Heart left ventricle (tissue), 13 donors: ENCODE data around the gene ADAM15.

ENCODE experiments used
- CTCF ChIP-seq, 12 donors: fragments of 200-600 bp; sonication (generic) in 4 of 12; IDR thresholded peaks; one replicate each; pipeline versions ENCODE4 v1.5.0 to v1.8.0; 2018 to 2022; ENCODE audit warnings: antibody characterized with exemption in 12 of 12, mild to moderate bottlenecking in 5 of 12
- POLR2A ChIP-seq, 2 donors: fragments of 450-650 bp; IDR thresholded peaks; one replicate each; pipeline ENCODE4 v1.6.1; 2017; ENCODE audit warnings: antibody characterized with exemption in 2 of 2, mild to moderate bottlenecking in 2 of 2, moderate library complexity in 2 of 2
- donor health status: ischemic (EF 13 %, LVEDD 7.1; RV severe dilation, severe dysfunction).
- donor health status: DM: no; HTN: yes; CAD: no.
- donor health status: DM: no; HTN: no; CAD: no.
- donor health status: ischemic (EF 25% LVEDD 6.9; RV normal size, moderate dysfunction).
- donor health status: ischemic (EF 25% LVEDD 5.7; RV mildly dilated, moderate dysfunction).
- donor health status: ischemic (EF 35%, LVEDD 5.7; RV mildly dilated, moderate dysfunction).
- donor health status: nonischemic (EF 11% LVEDD 7.7; RV severe dilation, severe dysfunction).
- donor health status: DM: yes; HTN: yes; CAD: no.
- donor health status: PGD.
- donor health status: ischemic (EF 29% LVEDD 5.4; RV normal size, mild dysfunction).
- donor health status: nonischemic (EF 23%, LVEDD 6.1; RV moderate dilation, normal function).

GRCh38 chr1:155091071-155092051 is 40.2 kb downstream of the ADAM15 start:
- no peak for TF ChIP-seq POLR2A (IDR thresholded peaks at IDR 0.05)
- TF ChIP-seq CTCF (IDR thresholded peaks at IDR 0.05) = peak; percentile 95 to 99 (median 98)
